HEK293 (cell line): ENCODE measurements around the gene TRNP1.

Experiments used
- CTCF ChIA-PET: fragments of 350-600 bp; formaldehyde crosslinking; extraction: SDS; loops from one replicate; lab custom pipeline; 2021; ENCODE audit warnings: antibody characterized with exemption; lab: Yijun Ruan, JAX
- POLR2A ChIA-PET: fragments of 300-600 bp; formaldehyde crosslinking; extraction: SDS; loops from one replicate; lab custom pipeline; 2020; ENCODE audit warnings: antibody characterized with exemption, inconsistent platforms; lab: Yijun Ruan, JAX
- H3K27ac ChIP-seq: fragments of 200-500 bp; sonication (Bioruptor generic); 2 replicates; pipeline ENCODE4 v1.5.1; 2014; ENCODE audit warnings: low read depth, low read length, control low read depth, inconsistent platforms; ENCODE audit errors: extremely low read depth
- H3K36me3 ChIP-seq, 2 experiments: fragments of 200-500 bp in 1 of 2; sonication (Bioruptor generic) in 1 of 2; 1 replicate in 1 of 2; 2 replicates in 1 of 2; pipeline ENCODE4 v1.5.1; 2014 to 2017; ENCODE audit warnings: inconsistent platforms in 2 of 2, low read length in 2 of 2; ENCODE audit not compliant: control insufficient read depth in 2 of 2, insufficient read depth in 1 of 2
- H3K4me1 ChIP-seq: fragments of 200-500 bp; sonication (Bioruptor generic); 2 replicates; pipeline ENCODE4 v1.5.1; 2014; ENCODE audit warnings: mild to moderate bottlenecking, low read length, inconsistent platforms; ENCODE audit not compliant: control insufficient read depth, insufficient read depth
- H3K4me3 ChIP-seq: 2 replicates; pipeline ENCODE4 v1.5.1; 2011; ENCODE audit warnings: low read depth, mild to moderate bottlenecking, control low read depth, low read length, moderate library complexity
- H3K9me3 ChIP-seq: fragments of 200-500 bp; sonication (Bioruptor generic); 2 replicates; pipeline ENCODE4 v1.5.1; 2014; ENCODE audit warnings: low read depth, low read length, inconsistent platforms; ENCODE audit not compliant: control insufficient read depth, insufficient read depth
- FEZF1 ChIP-seq: fragments of 450-650 bp; formaldehyde crosslinking; IDR thresholded peaks from 2 replicates; pipeline ENCODE4 v1.5.1; 2016; ENCODE audit warnings: missing biosample characterization, missing genetic modification characterization
- HOXD13 ChIP-seq: sonication (generic); formaldehyde crosslinking; IDR thresholded peaks from 2 replicates; pipeline ENCODE4 v1.8.0; 2022; ENCODE audit warnings: missing genetic modification reagents, borderline replicate concordance
- TRIM28 ChIP-seq: IDR thresholded peaks from 2 replicates; pipeline ENCODE4 v1.6.1; 2011; ENCODE audit warnings: low read length, control low read depth, borderline replicate concordance
- YY1 ChIP-seq: fragments of 450-650 bp; formaldehyde crosslinking; IDR thresholded peaks from 2 replicates; pipeline ENCODE4 v1.5.1; 2018; ENCODE audit warnings: missing biosample characterization, missing genetic modification characterization
- ZIC2 ChIP-seq: fragments of 450-650 bp; formaldehyde crosslinking; IDR thresholded peaks from 2 replicates; pipeline ENCODE4 v1.5.1; 2016; ENCODE audit warnings: missing biosample characterization, missing genetic modification characterization
- ZNF132 ChIP-seq: fragments of 450-650 bp; formaldehyde crosslinking; IDR thresholded peaks from 2 replicates; pipeline ENCODE4 v1.5.1; 2017; ENCODE audit warnings: missing biosample characterization, missing genetic modification characterization, borderline replicate concordance
- ZNF157 ChIP-seq: fragments of 450-650 bp; formaldehyde crosslinking; IDR thresholded peaks from 2 replicates; pipeline ENCODE4 v1.5.1; 2016; ENCODE audit warnings: missing biosample characterization, missing genetic modification characterization
- ZNF184 ChIP-seq: fragments of 450-650 bp; IDR thresholded peaks from 2 replicates; pipeline ENCODE4 v1.5.1; 2018; ENCODE audit warnings: missing biosample characterization, mild to moderate bottlenecking, missing genetic modification characterization
- ZNF239 ChIP-seq: fragments of 450-650 bp; formaldehyde crosslinking; IDR thresholded peaks from 2 replicates; pipeline ENCODE4 v1.5.1; 2016; ENCODE audit warnings: missing biosample characterization, missing genetic modification characterization
- ZNF274 ChIP-seq, 2 experiments: fragments of 200-500 bp in 1 of 2; fragments of 450-650 bp in 1 of 2; sonication (Bioruptor generic) in 1 of 2; formaldehyde crosslinking in 1 of 2; IDR thresholded peaks; 2 replicates each; pipeline versions ENCODE4 v1.5.1 to v1.6.1; 2014 to 2016; ENCODE audit warnings: borderline replicate concordance in 1 of 2, inconsistent platforms in 1 of 2, low read length in 1 of 2, missing biosample characterization in 1 of 2, missing genetic modification characterization in 1 of 2
- ZNF311 ChIP-seq: fragments of 450-650 bp; formaldehyde crosslinking; IDR thresholded peaks from 2 replicates; pipeline ENCODE4 v1.5.1; 2017; ENCODE audit warnings: missing biosample characterization, missing genetic modification characterization, borderline replicate concordance
- ZNF473 ChIP-seq: fragments of 450-650 bp; formaldehyde crosslinking; IDR thresholded peaks from 2 replicates; pipeline ENCODE4 v1.5.1; 2017; ENCODE audit warnings: missing biosample characterization, missing genetic modification characterization
- ZNF521 ChIP-seq: fragments of 450-650 bp; formaldehyde crosslinking; IDR thresholded peaks from 2 replicates; pipeline ENCODE4 v1.5.1; 2017; ENCODE audit warnings: missing biosample characterization, mild to moderate bottlenecking, missing genetic modification characterization
- ZNF639 ChIP-seq: fragments of 450-650 bp; formaldehyde crosslinking; IDR thresholded peaks from 2 replicates; pipeline ENCODE4 v1.5.1; 2016; ENCODE audit warnings: missing biosample characterization, missing genetic modification characterization
- ZNF777 ChIP-seq: fragments of 450-650 bp; formaldehyde crosslinking; IDR thresholded peaks from 2 replicates; pipeline ENCODE4 v1.5.1; 2017; ENCODE audit warnings: missing biosample characterization, missing genetic modification characterization, borderline replicate concordance
- ZNF843 ChIP-seq: fragments of 450-650 bp; formaldehyde crosslinking; IDR thresholded peaks from 2 replicates; pipeline ENCODE4 v1.5.1; 2016; ENCODE audit warnings: missing biosample characterization, missing genetic modification characterization
- ZSCAN5A ChIP-seq: fragments of 450-650 bp; formaldehyde crosslinking; IDR thresholded peaks from 2 replicates; pipeline ENCODE4 v1.5.1; 2016; ENCODE audit warnings: missing biosample characterization, missing genetic modification characterization
- ZXDB ChIP-seq: fragments of 450-650 bp; formaldehyde crosslinking; IDR thresholded peaks from 2 replicates; pipeline ENCODE4 v1.5.1; 2016; ENCODE audit warnings: missing biosample characterization, missing genetic modification characterization
- TF ChIP-seq, protein P1 (sequence below): fragments of 450-650 bp; formaldehyde crosslinking; IDR thresholded peaks from 2 replicates; pipeline ENCODE4 v1.5.1; 2017; ENCODE audit warnings: missing biosample characterization, mild to moderate bottlenecking, missing genetic modification characterization, moderate library complexity

Gene TRNP1

DNA sequence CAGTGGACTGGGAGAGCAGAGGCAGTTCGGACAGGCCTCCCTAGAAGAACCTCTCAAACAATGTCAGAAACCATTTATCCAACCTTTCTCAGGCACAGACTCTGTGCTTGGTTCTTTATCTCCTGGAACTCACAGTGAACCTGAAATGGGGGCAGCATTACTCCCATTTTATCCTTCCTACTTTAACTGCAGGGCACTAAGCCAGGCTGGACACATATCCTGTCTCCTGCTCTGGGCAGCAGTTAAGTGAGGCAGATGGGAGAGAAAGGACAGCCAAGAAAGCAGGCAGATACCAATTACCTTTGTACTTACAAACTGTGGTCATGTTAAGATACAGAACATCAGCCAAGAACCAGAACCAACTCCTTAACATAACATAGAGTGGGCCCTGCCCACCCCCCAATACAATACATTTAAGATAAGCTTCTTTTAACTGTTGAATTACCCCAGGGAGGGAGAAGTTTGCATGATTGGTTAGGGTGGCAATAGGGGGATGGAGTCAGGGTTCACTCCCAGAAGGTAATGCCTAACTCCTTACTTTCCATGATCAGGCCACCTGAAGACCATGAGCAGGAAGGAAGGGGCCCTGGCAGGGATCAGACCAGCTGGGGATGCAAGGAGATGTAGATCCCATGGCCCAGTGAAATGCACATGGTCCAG lies 44.1 kb upstream of the TRNP1 start (continued):
- no peak for TF ChIP-seq ZNF843
- no peak for TF ChIP-seq ZNF473 (tag by site-specific recombination)
- TF ChIP-seq, protein P1, sequence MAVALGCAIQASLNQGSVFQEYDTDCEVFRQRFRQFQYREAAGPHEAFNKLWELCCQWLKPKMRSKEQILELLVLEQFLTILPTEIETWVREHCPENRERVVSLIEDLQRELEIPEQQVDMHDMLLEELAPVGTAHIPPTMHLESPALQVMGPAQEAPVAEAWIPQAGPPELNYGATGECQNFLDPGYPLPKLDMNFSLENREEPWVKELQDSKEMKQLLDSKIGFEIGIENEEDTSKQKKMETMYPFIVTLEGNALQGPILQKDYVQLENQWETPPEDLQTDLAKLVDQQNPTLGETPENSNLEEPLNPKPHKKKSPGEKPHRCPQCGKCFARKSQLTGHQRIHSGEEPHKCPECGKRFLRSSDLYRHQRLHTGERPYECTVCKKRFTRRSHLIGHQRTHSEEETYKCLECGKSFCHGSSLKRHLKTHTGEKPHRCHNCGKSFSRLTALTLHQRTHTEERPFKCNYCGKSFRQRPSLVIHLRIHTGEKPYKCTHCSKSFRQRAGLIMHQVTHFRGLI (tag by site-specific recombination) = no peak

- ChIA-PET POLR2A (interaction anchor here (0.6 kb wide), 2 partner anchors 82 to 371 kb away, joined by 7 to 8 read pairs; no protein-coding TSS in a partner anchor), CTCF (no interaction called here)
- H3K27ac ChIP-seq = no peak overlapping the region
- TF ChIP-seq ZNF157 (peak; percentile 65), ZNF184 (tag by site-specific recombination) (no peak), ZNF311 (tag by site-specific recombination) (no peak), YY1 (tag by site-specific recombination) (no peak), ZSCAN5A (no peak), ZIC2 (tag by site-specific recombination) (peak; percentile 41), ZNF274 (IDR thresholded peaks at IDR 0.05; ENCODE audit: low read length) (no peak), ZNF274 (tag by site-specific recombination; IDR thresholded peaks at IDR 0.05; ENCODE audit: borderline replicate concordance) (no peak), HOXD13 (CRISPR knock-in tag) (peak; percentile 17; the same call in 1 of the 2 replicates)
- no peaks in the 10 kb centered on the region for H3K9me3 ChIP-seq
- H3K4me3 ChIP-seq = no peak overlapping the region
- H3K4me1 ChIP-seq = no peaks in the 10 kb centered on the region
- H3K36me3 ChIP-seq = peaks cover 7 to 30% of the 10 kb centered on the region in 2 experiments; a peak in 2 of 3 replicates
These were observed 43.6 kb upstream of the TRNP1 start for GRCh38 chr1:26949926-26950319.

GRCh38 chr1:26950602-26951001 lies 42.9 kb upstream of the TRNP1 start:
- H3K9me3 ChIP-seq = no peaks in the 10 kb centered on the region
- H3K36me3 ChIP-seq = peaks cover 5 to 23% of the 10 kb centered on the region in 2 experiments; a peak in 2 of 3 replicates
- TF ChIP-seq TRIM28 (no peak), ZNF521 (tag by site-specific recombination) (no peak), ZNF239 (no peak), ZNF639 (tag by site-specific recombination) (no peak), ZNF777 (tag by site-specific recombination) (no peak), ZXDB (tag by site-specific recombination) (no peak), FEZF1 (no peak), ZNF132 (tag by site-specific recombination) (no peak)
- ChIA-PET POLR2A (interaction anchor here (0.6 kb wide), 2 partner anchors 83 to 371 kb away, joined by 7 to 8 read pairs; no protein-coding TSS in a partner anchor), CTCF (no interaction called here)
- H3K4me1 ChIP-seq = no peaks in the 10 kb centered on the region
- H3K4me3 ChIP-seq = no peak overlapping the region
- H3K27ac ChIP-seq = no peak overlapping the region
